ENCODE data around the gene UBLCP1.

UBLCP1 gene

DNA sequence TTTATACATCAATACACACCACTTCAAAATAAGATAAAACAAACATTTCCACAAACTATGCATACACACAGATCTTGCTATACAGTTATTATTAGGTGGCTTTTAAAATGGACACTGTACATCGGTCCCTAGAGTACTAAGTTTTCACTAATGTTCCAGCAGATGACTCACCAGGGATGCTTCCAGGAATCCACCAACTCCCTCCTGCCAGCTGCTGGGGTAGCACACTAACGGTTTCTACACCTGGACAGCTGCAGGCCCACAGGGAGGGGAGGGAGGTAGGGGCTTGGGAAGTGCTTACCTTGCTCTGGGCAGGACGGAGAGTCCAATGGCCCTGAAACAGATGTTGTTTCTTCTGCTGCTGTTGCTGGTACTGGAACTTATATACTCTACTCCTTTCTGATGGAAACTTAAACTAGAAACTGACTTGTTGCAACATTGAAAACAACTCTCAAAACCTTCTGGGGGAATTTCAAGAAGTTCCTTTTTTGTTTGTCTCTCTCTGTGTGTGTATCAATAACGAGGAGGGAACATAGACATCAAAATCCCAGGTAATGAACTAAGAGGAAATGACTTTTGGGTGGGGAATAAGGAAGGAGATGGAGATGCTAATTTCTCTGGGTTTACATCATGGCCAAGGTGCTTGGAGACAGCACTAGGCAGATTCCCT is 67.2 kb downstream of the UBLCP1 start, which contains the start of gene IL12B:
Gene IL12B (minus strand): TSS at position 357 of the 670 bp plus-strand sequence. CDS start 3,705 bp downstream, outside the sequence.
- H3K36me3 ChIP-seq (ENCODE audit: insufficient read depth, low read length): no peaks in the 10 kb centered on the region
- no peaks in the 10 kb centered on the region for H3K27me3 ChIP-seq (ENCODE audit: insufficient read depth, low read length)
- no peaks in the 10 kb centered on the region for H3K79me2 ChIP-seq (ENCODE audit: control insufficient read depth, insufficient read depth, low read length, unreplicated experiment)
- peak within 1 kb of the TSS; percentile 73 for H3K4me3 ChIP-seq (ENCODE audit: low read depth, low read length)
- H3K4me1 ChIP-seq (ENCODE audit: control insufficient read depth, insufficient read depth, low read length, unreplicated experiment): peaks cover 13% of the 10 kb centered on the region
- H3K27ac ChIP-seq (ENCODE audit: low read depth, low read length): no peak within 1 kb of the TSS
- H2AFZ ChIP-seq (ENCODE audit: low read length, unreplicated experiment): no peak within 1 kb of the TSS

GRCh38 chr5:159331093-159331973 is 68.2 kb downstream of the UBLCP1 start:
- no peaks in the 10 kb centered on the region for H3K36me3 ChIP-seq (ENCODE audit: insufficient read depth, low read length)
- H3K79me2 ChIP-seq (ENCODE audit: control insufficient read depth, insufficient read depth, low read length, unreplicated experiment): no peaks in the 10 kb centered on the region
- no peak overlapping the region for H2AFZ ChIP-seq (ENCODE audit: low read length, unreplicated experiment)
- H3K27ac ChIP-seq (ENCODE audit: low read depth, low read length): no peak overlapping the region
- H3K4me1 ChIP-seq (ENCODE audit: control insufficient read depth, insufficient read depth, low read length, unreplicated experiment): peaks cover 13% of the 10 kb centered on the region
- H3K4me3 ChIP-seq (ENCODE audit: low read depth, low read length): peak overlapping the region; percentile 73
- H3K27me3 ChIP-seq (ENCODE audit: insufficient read depth, low read length): no peaks in the 10 kb centered on the region

GRCh38 chr5:159332800-159333544 is 69.9 kb downstream of the UBLCP1 start:
- Histone ChIP-seq H3K27me3 (ENCODE audit: insufficient read depth, low read length) (no peaks in the 10 kb centered on the region), H2AFZ (ENCODE audit: low read length, unreplicated experiment) (no peak overlapping the region), H3K36me3 (ENCODE audit: insufficient read depth, low read length) (no peaks in the 10 kb centered on the region), H3K27ac (ENCODE audit: low read depth, low read length) (no peak overlapping the region), H3K4me3 (ENCODE audit: low read depth, low read length) (no peak overlapping the region), H3K4me1 (ENCODE audit: control insufficient read depth, insufficient read depth, low read length, unreplicated experiment) (peaks cover 26% of the 10 kb centered on the region), H3K79me2 (ENCODE audit: control insufficient read depth, insufficient read depth, low read length, unreplicated experiment) (no peaks in the 10 kb centered on the region)

- Histone ChIP-seq H3K79me2 (ENCODE audit: control insufficient read depth, insufficient read depth, low read length, unreplicated experiment) (no peaks in the 10 kb centered on the region), H3K4me3 (ENCODE audit: low read depth, low read length) (no peak overlapping the region), H3K36me3 (ENCODE audit: insufficient read depth, low read length) (no peaks in the 10 kb centered on the region), H3K27me3 (ENCODE audit: insufficient read depth, low read length) (no peaks in the 10 kb centered on the region), H3K4me1 (ENCODE audit: control insufficient read depth, insufficient read depth, low read length, unreplicated experiment) (peaks cover 29% of the 10 kb centered on the region), H2AFZ (ENCODE audit: low read length, unreplicated experiment) (no peak overlapping the region), H3K27ac (ENCODE audit: low read depth, low read length) (no peak overlapping the region)
Observed at GRCh38 chr5:159333545-159333925, 70.4 kb downstream of the UBLCP1 start.
